Body of pancreas (tissue), 4 donors: Measurements from ENCODE around the gene SUMO3. TPM values are rescaled to one million over a fixed set of nuclear protein-coding genes. Genes with fewer than 3 reads are reported as not detected.

Experiments used
- ATAC-seq: fragments of 150-250 bp; one replicate; pipeline ENCODE4 v1.9.1; 2016
- DNase-seq, 4 donors: peaks; one replicate each; pipeline ENCODE4 v3.0.0-alpha.2; 2019
- H3K27ac ChIP-seq, 4 donors: fragments of 200-600 bp; sonication (generic); 1 replicate in 3 of 4; 2 replicates in 1 of 4; pipeline versions ENCODE4 v1.5.1 to v1.6.1; 2016 to 2019; ENCODE audit warnings: mild to moderate bottlenecking in 1 of 4, mixed read lengths in 1 of 4, moderate library complexity in 1 of 4
- H3K27me3 ChIP-seq, 2 donors: fragments of 200-600 bp; sonication (generic); one replicate each; pipeline ENCODE4 v1.6.0; 2016; ENCODE audit warnings: mild to moderate bottlenecking in 1 of 2
- H3K36me3 ChIP-seq, 2 donors: fragments of 200-600 bp; sonication (generic); replicated peaks in 1 of 2; 2 replicates each; pipeline ENCODE4 v1.5.1; 2016; ENCODE audit warnings: low read depth in 2 of 2; ENCODE audit not compliant: insufficient read depth in 1 of 2
- H3K4me1 ChIP-seq: fragments of 200-600 bp; sonication (generic); one replicate; pipeline ENCODE4 v1.6.0; 2016
- H3K4me3 ChIP-seq, 2 donors: fragments of 200-600 bp; sonication (generic); 1 replicate in 1 of 2; 2 replicates in 1 of 2; pipeline ENCODE4 v1.5.1; 2016 to 2019
- H3K9me3 ChIP-seq, 3 donors: fragments of 200-600 bp; sonication (generic); 1 replicate in 2 of 3; 2 replicates in 1 of 3; pipeline ENCODE4 v1.5.1; 2016
- POLR2A ChIP-seq, 3 donors: fragments of 450-650 bp; IDR thresholded peaks; one replicate each; pipeline ENCODE4 v1.6.1; 2016; ENCODE audit warnings: antibody characterized with exemption in 3 of 3, mild to moderate bottlenecking in 2 of 3
- WGBS, 2 donors: methylation state at CpG; one replicate each; pipeline ENCODE4 v1.1.5; 2017; 5-methylcytosine and 5-hydroxymethylcytosine counted together
- intact Hi-C: fragments of 100-400 bp; cut with DNase I; formaldehyde crosslinking; loops from one replicate; pipeline ENCODE4 v1.15.1; 2023
- total RNA-seq, 2 donors: library from RNA; depleted of rRNA; stranded (reverse); fragments of >200 nt; gene quantifications; one replicate each; pipeline ENCODE4 v1.1.0, GENCODE V29; 2016
- TF ChIP-seq, protein P1 (sequence below), 7 experiments: fragments of 450-650 bp in 4 of 7; fragments of 200-600 bp in 3 of 7; sonication (generic) in 3 of 7; IDR thresholded peaks; one replicate each; pipeline ENCODE4 v1.5.1; 2016 to 2019; ENCODE audit warnings: antibody characterized with exemption in 7 of 7

SUMO3 gene
- total RNA-seq, 2 donors from 2014 or later = 20.4 to 33.2 TPM

- H3K4me1 ChIP-seq = peaks cover 13% of the 10 kb centered on the region
- no peak for TF ChIP-seq POLR2A (IDR thresholded peaks at IDR 0.05)
- TF ChIP-seq, protein P1, sequence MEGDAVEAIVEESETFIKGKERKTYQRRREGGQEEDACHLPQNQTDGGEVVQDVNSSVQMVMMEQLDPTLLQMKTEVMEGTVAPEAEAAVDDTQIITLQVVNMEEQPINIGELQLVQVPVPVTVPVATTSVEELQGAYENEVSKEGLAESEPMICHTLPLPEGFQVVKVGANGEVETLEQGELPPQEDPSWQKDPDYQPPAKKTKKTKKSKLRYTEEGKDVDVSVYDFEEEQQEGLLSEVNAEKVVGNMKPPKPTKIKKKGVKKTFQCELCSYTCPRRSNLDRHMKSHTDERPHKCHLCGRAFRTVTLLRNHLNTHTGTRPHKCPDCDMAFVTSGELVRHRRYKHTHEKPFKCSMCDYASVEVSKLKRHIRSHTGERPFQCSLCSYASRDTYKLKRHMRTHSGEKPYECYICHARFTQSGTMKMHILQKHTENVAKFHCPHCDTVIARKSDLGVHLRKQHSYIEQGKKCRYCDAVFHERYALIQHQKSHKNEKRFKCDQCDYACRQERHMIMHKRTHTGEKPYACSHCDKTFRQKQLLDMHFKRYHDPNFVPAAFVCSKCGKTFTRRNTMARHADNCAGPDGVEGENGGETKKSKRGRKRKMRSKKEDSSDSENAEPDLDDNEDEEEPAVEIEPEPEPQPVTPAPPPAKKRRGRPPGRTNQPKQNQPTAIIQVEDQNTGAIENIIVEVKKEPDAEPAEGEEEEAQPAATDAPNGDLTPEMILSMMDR (IDR thresholded peaks at IDR 0.05) = no peak
- WGBS, 2 donors = 79 to 84% methylated on average over 26 of the region's 26 CpGs
- DNase-seq = no peak
- H3K36me3 ChIP-seq = peaks cover 0 to 31% of the 10 kb centered on the region in 2 donors
- no peaks in the 10 kb centered on the region for H3K27me3 ChIP-seq
- no peak for ATAC-seq
- H3K9me3 ChIP-seq = no peaks in the 10 kb centered on the region
- intact Hi-C loops = no loop called here
- no peak overlapping the region for H3K27ac ChIP-seq
- H3K4me3 ChIP-seq = no peak overlapping the region
Measured at GRCh38 chr21:44850905-44851657, 33.2 kb upstream of the SUMO3 start.

GRCh38 chr21:44850208-44850800, 32.4 kb upstream of the SUMO3 start:
- TF ChIP-seq POLR2A (IDR thresholded peaks at IDR 0.05) = no peak
- TF ChIP-seq, protein P1 (IDR thresholded peaks at IDR 0.05) = no peak
- no peak for DNase-seq
- no peak for ATAC-seq
- H3K27me3 ChIP-seq = no peaks in the 10 kb centered on the region
- H3K27ac ChIP-seq = no peak overlapping the region
- intact Hi-C loops = no loop called here
- WGBS, 2 donors = 90 to 91% methylated on average over 10 to 20 of the region's 20 CpGs
- no peak overlapping the region for H3K4me3 ChIP-seq
- H3K4me1 ChIP-seq = peaks cover 21% of the 10 kb centered on the region
- no peaks in the 10 kb centered on the region for H3K9me3 ChIP-seq
- peaks cover 0 to 25% of the 10 kb centered on the region in 2 donors for H3K36me3 ChIP-seq

DNA sequence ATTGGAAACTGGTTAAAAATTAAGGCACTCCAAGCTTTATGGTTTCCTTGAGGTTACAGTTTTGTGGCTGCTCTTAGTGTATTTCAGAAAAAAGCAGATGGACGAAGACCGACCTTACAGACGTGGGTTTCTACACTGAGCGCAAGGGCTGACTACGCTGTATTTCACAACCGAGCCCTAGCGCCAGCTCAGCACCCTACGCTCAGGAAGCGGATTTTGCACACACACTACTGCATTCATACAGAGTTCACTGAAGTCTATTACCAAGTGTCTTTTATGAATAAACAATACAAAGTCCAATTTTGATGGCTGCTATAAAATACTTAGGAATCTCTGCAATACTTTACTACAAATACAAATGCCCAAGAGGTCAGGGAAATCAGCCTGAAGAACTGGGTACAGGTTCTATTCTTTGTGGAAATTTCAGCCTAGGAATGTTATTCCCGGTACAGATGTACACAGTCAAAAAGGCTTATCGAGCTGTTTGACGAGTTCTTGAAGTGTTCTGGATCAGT, 31.8 kb upstream of the SUMO3 start:
- TF ChIP-seq, protein P1 (IDR thresholded peaks at IDR 0.05) = no peak
- no peak for TF ChIP-seq POLR2A (IDR thresholded peaks at IDR 0.05)
- WGBS, 2 donors = 82 to 88% methylated on average over 12 of the region's 12 CpGs
- Histone ChIP-seq H3K4me3 (no peak overlapping the region), H3K36me3 (peaks cover 0 to 20% of the 10 kb centered on the region in 2 donors), H3K27me3 (peaks cover 0 to 3% of the 10 kb centered on the region in 2 donors), H3K4me1 (peaks cover 22% of the 10 kb centered on the region), H3K27ac (no peak overlapping the region), H3K9me3 (no peaks in the 10 kb centered on the region)
- no peak for ATAC-seq
- DNase-seq = no peak
- intact Hi-C loops = no loop called here

- Histone ChIP-seq H3K4me3 (no peak overlapping the region), H3K27me3 (peaks cover 0 to 3% of the 10 kb centered on the region in 2 donors), H3K36me3 (peaks cover 0 to 15% of the 10 kb centered on the region in 2 donors), H3K4me1 (peaks cover 22% of the 10 kb centered on the region), H3K9me3 (no peaks in the 10 kb centered on the region), H3K27ac (no peak overlapping the region)
- ATAC-seq = no peak
- no peak for TF ChIP-seq POLR2A (IDR thresholded peaks at IDR 0.05)
- TF ChIP-seq, protein P1 (IDR thresholded peaks at IDR 0.05) = no peak
- 58 to 89% methylated on average over 13 to 36 of the region's 36 CpGs for WGBS, 2 donors
- intact Hi-C loops = no loop called here
- peak in 2 of 4 donors; percentile 21 to 59 for DNase-seq
Measured at GRCh38 chr21:44848821-44849521, 31.1 kb upstream of the SUMO3 start.
